ENCODE results near the gene ASB10. TPM values are rescaled to one million over a fixed set of nuclear protein-coding genes. Genes with fewer than 3 reads are reported as not detected.

ASB10 gene
- polyA plus RNA-seq, 3 donors, result not detected

- no peak overlapping the region for H3K9ac ChIP-seq (ENCODE audit: insufficient read depth, low read length, poor library complexity, severe bottlenecking)
- no peaks in the 10 kb centered on the region for H3K27me3 ChIP-seq (ENCODE audit: control insufficient read depth in 2 of 2, insufficient read depth in 2 of 2, low read length in 2 of 2)
- WGBS (ENCODE audit: insufficient coverage), result over 99% methylated on average over 9 of the region's 13 CpGs
Measured at GRCh38 chr7:151131224-151131591, 55.8 kb downstream of the ASB10 start.

GRCh38 chr7:151130741-151131157 is 56.3 kb downstream of the ASB10 start:
- 98% methylated on average over 15 of the region's 17 CpGs for WGBS (ENCODE audit: insufficient coverage)
- no peaks in the 10 kb centered on the region for H3K79me2 ChIP-seq (ENCODE audit: insufficient read depth, low read length)
- H3K4me2 ChIP-seq (replicated peaks; ENCODE audit: extremely low read depth, low read length, poor library complexity, severe bottlenecking), result no peak overlapping the region
- H3K4me1 ChIP-seq (ENCODE audit: control insufficient read depth in 1 of 2, insufficient read depth in 2 of 2, low read length in 2 of 2), result no peaks in the 10 kb centered on the region
- H3K27ac ChIP-seq (ENCODE audit: low read depth in 1 of 2, low read length in 2 of 2), result no peak overlapping the region
- Mint-ChIP-seq H3K36me3 (peaks cover 60 to 71% of the 10 kb centered on the region in 2 donors), H3K9me3 (no peaks in the 10 kb centered on the region), H3K4me3 (no peak overlapping the region), H3K4me1 (no peaks in the 10 kb centered on the region), H3K27me3 (ENCODE audit: low read depth in 3 of 3) (peaks cover 0 to 3% (median 0%) of the 10 kb centered on the region in 3 donors), H3K27ac (no peak overlapping the region)
- TF ChIP-seq CTCF (IDR thresholded peaks at IDR 0.05), result no peak
- no peak overlapping the region for H3K9ac ChIP-seq (ENCODE audit: insufficient read depth, low read length, poor library complexity, severe bottlenecking)
- intact Hi-C loops (cut with micrococcal nuclease), result no loop called here
- H3K36me3 ChIP-seq (replicated peaks in 1 of 2; ENCODE audit: control insufficient read depth in 1 of 2, insufficient read depth in 2 of 2, low read length in 2 of 2), result peaks cover 46 to 88% of the 10 kb centered on the region in 2 donors
- no peaks in the 10 kb centered on the region for H3K9me3 ChIP-seq (replicated peaks in 1 of 2; ENCODE audit: control insufficient read depth in 1 of 2, insufficient read depth in 1 of 2, low read length in 2 of 2)
- no peak for DNase-seq
- H3K4me3 ChIP-seq (replicated peaks in 1 of 3; ENCODE audit: low read depth in 2 of 3, low read length in 3 of 3), result no peak overlapping the region
- H3K27me3 ChIP-seq (ENCODE audit: control insufficient read depth in 2 of 2, insufficient read depth in 2 of 2, low read length in 2 of 2), result no peaks in the 10 kb centered on the region
- peaks cover 37% of the 10 kb centered on the region for H4K20me1 ChIP-seq (ENCODE audit: insufficient read depth, low read length)
- no peak overlapping the region for H2AFZ ChIP-seq (ENCODE audit: insufficient read depth, low read depth, low read length, poor library complexity, severe bottlenecking)

More at GRCh38 chr7:151131224-151131591, 55.8 kb downstream of the ASB10 start:
- Histone ChIP-seq H3K36me3 (replicated peaks in 1 of 2; ENCODE audit: control insufficient read depth in 1 of 2, insufficient read depth in 2 of 2, low read length in 2 of 2) (peaks cover 50 to 93% of the 10 kb centered on the region in 2 donors), H3K4me1 (ENCODE audit: control insufficient read depth in 1 of 2, insufficient read depth in 2 of 2, low read length in 2 of 2) (no peaks in the 10 kb centered on the region), H3K79me2 (ENCODE audit: insufficient read depth, low read length) (no peaks in the 10 kb centered on the region), H3K4me2 (replicated peaks; ENCODE audit: extremely low read depth, low read length, poor library complexity, severe bottlenecking) (no peak overlapping the region), H2AFZ (ENCODE audit: insufficient read depth, low read depth, low read length, poor library complexity, severe bottlenecking) (no peak overlapping the region), H3K9me3 (replicated peaks in 1 of 2; ENCODE audit: control insufficient read depth in 1 of 2, insufficient read depth in 1 of 2, low read length in 2 of 2) (no peaks in the 10 kb centered on the region), H3K27ac (ENCODE audit: low read depth in 1 of 2, low read length in 2 of 2) (no peak overlapping the region), H3K4me3 (replicated peaks in 1 of 3; ENCODE audit: low read depth in 2 of 3, low read length in 3 of 3) (no peak overlapping the region), H4K20me1 (ENCODE audit: insufficient read depth, low read length) (peaks cover 37% of the 10 kb centered on the region)
- Mint-ChIP-seq H3K4me1 (no peaks in the 10 kb centered on the region), H3K36me3 (peaks cover 62 to 76% of the 10 kb centered on the region in 2 donors), H3K4me3 (no peak overlapping the region), H3K27me3 (ENCODE audit: low read depth in 3 of 3) (peaks cover 0 to 2% (median 0%) of the 10 kb centered on the region in 3 donors), H3K9me3 (no peaks in the 10 kb centered on the region), H3K27ac (no peak overlapping the region)
- no peak for DNase-seq
- no peak for TF ChIP-seq CTCF (IDR thresholded peaks at IDR 0.05)
- intact Hi-C loops (cut with micrococcal nuclease), result no loop called here

Measured in CD14-positive monocyte (primary cell).